Activated B cell treated with CpG ODN at 0.5 μM for 24 hours (primary cell): Measurements from ENCODE around the gene ZSWIM4. TPM values are rescaled to one million over a fixed set of nuclear protein-coding genes. Genes with fewer than 3 reads are reported as not detected.
A peak's percentile ranks its signal among the peaks of the same experiment; 100 is the strongest.

Experiments used
- ATAC-seq: fragments of 200-7000 bp; cut with Tn5 transposase; one replicate; pipeline ENCODE4 v1.10.0; 2021; ENCODE audit warnings: low read depth, mild to moderate bottlenecking, moderate library complexity
- CTCF ChIA-PET: fragments of 350-600 bp; sonication (Branson Sonifier 250); formaldehyde crosslinking; loops from one replicate; lab custom pipeline; 2021; ENCODE audit warnings: antibody characterized with exemption; lab: Charles Lee
- POLR2A ChIA-PET: fragments of 350-600 bp; sonication (Branson Sonifier 250); formaldehyde crosslinking; loops from one replicate; lab custom pipeline; 2021; ENCODE audit warnings: antibody characterized with exemption; lab: Charles Lee
- DNase-seq: peaks from one replicate; pipeline ENCODE4 v3.0.0; 2022
- H3K27ac Mint-ChIP-seq: one replicate; pipeline ENCODE4 v1.8.0; 2020; ENCODE audit warnings: mixed read lengths
- H3K27me3 Mint-ChIP-seq: one replicate; pipeline ENCODE4 v1.8.0; 2021; ENCODE audit warnings: mixed read lengths
- H3K36me3 Mint-ChIP-seq: one replicate; pipeline ENCODE4 v1.8.0; 2021; ENCODE audit warnings: low read depth, mixed read lengths
- H3K4me1 Mint-ChIP-seq: one replicate; pipeline ENCODE4 v1.8.0; 2021; ENCODE audit warnings: mixed read lengths
- H3K4me3 Mint-ChIP-seq: one replicate; pipeline ENCODE4 v1.8.0; 2020; ENCODE audit warnings: mild to moderate bottlenecking, mixed read lengths
- H3K9me3 Mint-ChIP-seq: one replicate; pipeline ENCODE4 v1.8.0; 2020; ENCODE audit warnings: mixed read lengths
- intact Hi-C: fragments of 100-400 bp; cut with micrococcal nuclease; formaldehyde crosslinking; loops from one replicate; pipeline ENCODE4 v1.15.1; 2024
- total RNA-seq: library from RNA; stranded (reverse); gene quantifications from 2 replicates; pipeline ENCODE4 v1.2.3, GENCODE V29; 2022
- TF ChIP-seq, protein P1 (sequence below): fragments of 200-600 bp; IDR thresholded peaks from one replicate; pipeline ENCODE4 v1.8.0; 2022; ENCODE audit warnings: antibody characterized with exemption, mild to moderate bottlenecking

Gene ZSWIM4
- total RNA-seq, 1 donor from 2014 or later, result 11.2 TPM

DNA sequence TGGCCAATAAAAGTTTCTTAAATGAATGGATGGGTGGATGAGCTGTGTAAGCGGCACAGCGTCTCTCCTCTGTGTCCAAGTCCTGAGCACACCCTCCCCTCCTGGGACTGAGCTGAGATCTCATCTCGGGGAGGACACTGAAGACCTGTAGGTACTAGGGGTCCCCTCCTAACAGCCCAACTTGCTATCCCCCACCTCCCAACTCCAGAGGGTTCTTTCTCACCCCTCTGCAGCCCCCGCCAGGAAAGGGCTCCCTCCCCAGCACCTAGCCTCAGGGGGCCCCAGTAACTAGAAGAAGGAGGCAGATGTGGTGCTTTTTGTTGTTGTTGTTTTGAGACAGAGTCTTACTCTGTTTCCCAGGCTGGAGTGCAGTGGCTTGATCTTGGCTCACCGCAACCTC lies 80.6 kb downstream of the ZSWIM4 start:
- intact Hi-C loops, result no loop called here
- ATAC-seq (no peak), DNase-seq (no peak)
- H3K27ac Mint-ChIP-seq, result no peak overlapping the region
- POLR2A ChIA-PET, result no interaction called here
- no peak overlapping the region for H3K4me3 Mint-ChIP-seq
- peaks cover 12% of the 10 kb centered on the region for H3K27me3 Mint-ChIP-seq
- TF ChIP-seq, protein P1, sequence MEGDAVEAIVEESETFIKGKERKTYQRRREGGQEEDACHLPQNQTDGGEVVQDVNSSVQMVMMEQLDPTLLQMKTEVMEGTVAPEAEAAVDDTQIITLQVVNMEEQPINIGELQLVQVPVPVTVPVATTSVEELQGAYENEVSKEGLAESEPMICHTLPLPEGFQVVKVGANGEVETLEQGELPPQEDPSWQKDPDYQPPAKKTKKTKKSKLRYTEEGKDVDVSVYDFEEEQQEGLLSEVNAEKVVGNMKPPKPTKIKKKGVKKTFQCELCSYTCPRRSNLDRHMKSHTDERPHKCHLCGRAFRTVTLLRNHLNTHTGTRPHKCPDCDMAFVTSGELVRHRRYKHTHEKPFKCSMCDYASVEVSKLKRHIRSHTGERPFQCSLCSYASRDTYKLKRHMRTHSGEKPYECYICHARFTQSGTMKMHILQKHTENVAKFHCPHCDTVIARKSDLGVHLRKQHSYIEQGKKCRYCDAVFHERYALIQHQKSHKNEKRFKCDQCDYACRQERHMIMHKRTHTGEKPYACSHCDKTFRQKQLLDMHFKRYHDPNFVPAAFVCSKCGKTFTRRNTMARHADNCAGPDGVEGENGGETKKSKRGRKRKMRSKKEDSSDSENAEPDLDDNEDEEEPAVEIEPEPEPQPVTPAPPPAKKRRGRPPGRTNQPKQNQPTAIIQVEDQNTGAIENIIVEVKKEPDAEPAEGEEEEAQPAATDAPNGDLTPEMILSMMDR, result no peak
- H3K9me3 Mint-ChIP-seq, result no peaks in the 10 kb centered on the region
- CTCF ChIA-PET, result interaction anchor here (1.2 kb wide), 1 partner anchor 173 kb away, joined by 3 read pairs; no protein-coding TSS in a partner anchor
- no peaks in the 10 kb centered on the region for H3K36me3 Mint-ChIP-seq
- peaks cover 16% of the 10 kb centered on the region for H3K4me1 Mint-ChIP-seq

DNA sequence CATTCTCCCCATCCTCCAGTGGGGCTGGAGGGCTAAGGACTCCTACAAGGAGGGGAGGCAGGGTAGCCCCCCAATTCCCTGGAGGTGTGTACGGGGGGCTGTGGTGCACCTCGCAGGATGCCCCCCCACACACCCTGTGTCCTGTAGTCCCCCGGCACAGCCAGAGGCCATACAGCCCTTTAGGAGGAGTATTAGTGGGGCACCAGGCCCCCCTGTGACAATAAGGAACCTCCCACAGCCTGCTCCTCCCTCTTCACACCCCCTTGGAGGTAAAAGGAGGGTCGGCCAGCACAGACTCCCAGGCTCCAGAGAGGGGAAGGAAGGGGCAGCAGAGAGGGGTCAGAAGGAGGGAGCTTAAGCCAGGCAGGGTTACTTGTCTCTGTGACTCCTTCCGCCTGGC lies 81.6 kb downstream of the ZSWIM4 start, which contains the start of gene NANOS3:
NANOS3 (plus strand) TSS at position 301 of the 400 bp plus-strand sequence. CDS start 115 bp downstream, outside the sequence.
- intact Hi-C loops, result no loop called here

DNA sequence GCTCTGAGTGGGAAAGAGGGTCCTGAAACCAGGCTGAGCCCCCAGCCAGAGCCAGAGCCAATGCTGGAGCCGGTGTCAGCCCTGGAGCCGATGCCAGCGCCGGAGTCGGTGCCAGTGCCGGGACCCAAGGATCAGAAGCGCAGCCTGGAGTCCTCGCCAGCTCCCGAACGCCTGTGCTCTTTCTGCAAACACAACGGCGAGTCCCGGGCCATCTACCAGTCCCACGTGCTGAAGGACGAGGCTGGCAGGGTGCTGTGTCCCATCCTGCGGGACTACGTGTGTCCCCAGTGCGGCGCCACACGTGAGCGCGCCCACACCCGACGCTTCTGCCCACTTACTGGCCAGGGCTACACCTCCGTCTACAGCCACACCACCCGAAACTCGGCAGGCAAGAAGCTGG lies 82.1 kb downstream of the ZSWIM4 start:
- TF ChIP-seq, protein P1, result no peak

More for the DNA sequence above, 81.6 kb downstream of the ZSWIM4 start, which contains the start of gene NANOS3:
- no peak for ATAC-seq
- Mint-ChIP-seq H3K9me3 (no peaks in the 10 kb centered on the region), H3K27ac (no peak within 1 kb of the TSS), H3K36me3 (no peaks in the 10 kb centered on the region), H3K4me1 (peaks cover 26% of the 10 kb centered on the region), H3K4me3 (no peak within 1 kb of the TSS), H3K27me3 (peaks cover 9% of the 10 kb centered on the region)
- TF ChIP-seq, protein P1, result no peak
- ChIA-PET POLR2A (no interaction called here), CTCF (interaction anchor here (1.1 kb wide), 1 partner anchor 195 kb away, joined by 3 read pairs; no protein-coding TSS in a partner anchor)
- no peak for DNase-seq

DNA sequence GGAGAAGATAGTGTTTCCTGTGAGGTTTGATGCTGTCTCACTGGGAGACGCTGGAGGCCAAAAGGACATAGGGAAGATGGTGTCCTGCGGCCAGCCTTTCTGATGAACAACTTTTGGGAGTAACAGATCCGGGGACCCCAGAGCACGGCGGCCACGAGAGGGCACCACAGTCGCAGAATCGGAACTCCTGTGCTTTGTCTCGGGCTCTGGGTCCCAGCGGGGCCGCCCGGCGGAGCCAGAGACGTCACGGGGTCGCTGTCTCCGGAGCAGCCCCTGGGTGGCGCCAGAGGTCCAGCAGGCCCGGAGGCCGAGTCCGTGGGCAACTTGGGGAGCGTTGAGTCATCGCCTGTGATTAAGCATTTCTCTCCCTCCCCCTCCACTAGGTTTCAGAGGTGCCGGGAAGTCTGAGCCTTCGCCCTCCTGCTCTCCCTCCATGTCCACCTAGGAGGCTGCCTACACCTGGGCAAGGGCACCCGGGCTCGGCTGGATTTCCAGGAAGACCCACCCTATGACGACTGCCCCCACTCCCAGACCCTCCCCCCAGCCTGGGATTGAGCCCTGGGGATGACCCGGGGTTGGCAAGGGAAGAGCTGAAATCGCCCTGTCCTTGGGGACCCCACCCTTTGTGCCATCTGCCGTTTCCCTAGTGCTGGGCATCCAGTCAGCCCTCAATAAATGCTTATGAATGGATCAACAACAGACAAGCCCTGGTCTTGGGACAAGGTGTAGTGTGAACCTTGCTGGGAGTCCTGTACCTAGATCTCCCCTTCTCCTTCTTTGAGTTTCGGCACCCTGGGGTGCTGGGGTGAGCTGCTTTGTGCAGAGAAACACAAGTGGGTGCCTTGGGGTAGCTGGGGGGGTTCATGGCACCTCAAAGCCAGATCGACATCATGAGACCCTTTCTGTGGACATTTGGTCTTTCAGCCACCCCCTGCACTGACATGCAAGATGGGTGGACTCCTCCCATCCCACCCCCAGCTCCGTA lies 85.1 kb downstream of the ZSWIM4 start:
- ChIA-PET POLR2A (interaction anchor here (0.5 to 2.0 kb wide), 6 partner anchors 24 to 256 kb away, joined by 3 to 5 read pairs (median 4); partner anchors contain the start of genes ASF1B and RLN3), CTCF (interaction anchor here (0.8 to 5.8 kb wide), 12 partner anchors 18 to 470 kb away, joined by 3 to 42 read pairs (median 4); partner anchors contain the start of genes IL27RA and MISP3)
- Mint-ChIP-seq H3K9me3 (no peaks in the 10 kb centered on the region), H3K36me3 (no peaks in the 10 kb centered on the region), H3K27ac (peak overlapping the region; percentile 30), H3K4me3 (peak overlapping the region; percentile 19), H3K27me3 (peaks cover 3% of the 10 kb centered on the region), H3K4me1 (peaks cover 28% of the 10 kb centered on the region)
- DNase-seq (peak; percentile 97), ATAC-seq (peak; percentile 99)
- intact Hi-C loops, result loop anchor here (1.0 to 2.0 kb wide), 14 partner anchors 26 to 592 kb away; partner anchors contain the start of genes ASF1B, BRME1, CC2D1A and DCAF15
- TF ChIP-seq, protein P1, result peak; percentile 98

More for the DNA sequence above, 82.1 kb downstream of the ZSWIM4 start:
- H3K36me3 Mint-ChIP-seq, result no peaks in the 10 kb centered on the region
- no peak overlapping the region for H3K4me3 Mint-ChIP-seq
- DNase-seq (no peak), ATAC-seq (no peak)
- H3K9me3 Mint-ChIP-seq, result no peaks in the 10 kb centered on the region
- peaks cover 8% of the 10 kb centered on the region for H3K27me3 Mint-ChIP-seq
- CTCF ChIA-PET, result interaction anchor here (1.1 kb wide), 1 partner anchor 195 kb away, joined by 3 read pairs; no protein-coding TSS in a partner anchor
- H3K27ac Mint-ChIP-seq, result no peak overlapping the region
- POLR2A ChIA-PET, result no interaction called here
- H3K4me1 Mint-ChIP-seq, result peaks cover 31% of the 10 kb centered on the region
- intact Hi-C loops, result no loop called here
